ENCODE measurements around the gene NRDE2.
A peak's percentile ranks its signal among the peaks of the same experiment; 100 is the strongest.

The NRDE2 gene

DNA sequence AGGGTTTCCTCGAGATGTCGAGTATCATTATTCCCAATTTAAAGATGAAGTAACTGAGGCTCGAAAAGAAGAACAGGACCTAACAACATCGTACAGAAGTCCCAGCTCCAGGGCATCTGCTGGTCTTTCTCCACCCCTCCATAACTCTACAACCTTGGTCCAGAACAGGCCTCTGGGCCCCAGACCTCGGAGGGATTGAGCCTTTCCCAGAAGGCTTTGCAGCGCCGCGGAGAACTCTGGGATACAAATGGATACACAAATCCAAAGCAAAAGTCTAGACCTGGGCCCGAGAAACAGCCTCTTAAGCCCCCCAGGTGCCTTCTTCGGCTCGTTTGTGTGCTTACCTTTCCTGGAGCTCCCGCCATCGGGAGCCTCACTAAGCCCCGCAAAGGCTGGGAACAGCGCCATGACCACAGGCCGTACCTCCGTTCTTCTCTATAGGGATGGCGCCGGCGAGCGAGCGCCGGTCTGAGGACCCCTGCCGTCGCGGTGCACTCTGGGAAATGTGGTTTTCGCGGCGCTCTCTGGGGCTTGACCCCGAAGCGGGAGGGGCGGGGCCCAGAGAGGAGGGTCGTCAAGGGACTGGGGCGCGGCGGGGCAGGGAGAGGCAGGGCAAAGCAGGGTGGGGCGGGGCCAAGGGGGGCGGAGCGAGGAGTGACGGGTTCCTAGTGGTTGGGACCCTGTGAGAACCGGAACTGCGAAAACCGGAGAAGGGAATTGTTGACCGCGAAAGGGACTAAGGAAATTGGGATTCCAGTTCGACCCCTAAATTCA lies at the start of gene NRDE2:
Gene NRDE2 (minus strand): TSS at position 445 of the 774 bp plus-strand sequence. CDS start 37 bp downstream, at position 408.
- DNase-seq, result peak; percentile 80 to 91 (median 85)

- peak in 1 of 6 experiments; percentile 17 for DNase-seq
These were observed 49.5 kb upstream of the NRDE2 start for GRCh38 chr14:90381011-90381786.

DNA sequence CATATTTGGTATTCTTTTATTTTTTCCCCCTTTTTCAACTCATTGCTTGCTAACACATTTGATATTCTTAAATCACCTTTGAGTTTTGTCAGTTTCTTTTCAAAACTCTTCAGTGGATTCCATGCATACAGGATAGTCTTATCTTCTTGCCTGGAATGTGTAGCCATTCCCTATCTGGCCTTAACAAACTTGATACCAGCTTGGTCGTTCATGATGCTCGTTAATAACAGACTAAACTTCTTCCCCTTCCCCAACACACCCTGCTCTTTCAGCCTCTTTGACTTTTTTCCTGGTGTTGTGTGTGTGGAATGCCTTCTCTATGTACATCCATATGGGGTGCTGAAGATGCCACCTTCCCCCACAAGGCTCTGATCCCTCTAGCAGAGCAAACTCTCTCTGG lies 47.4 kb upstream of the NRDE2 start:
- no peak for DNase-seq

DNA sequence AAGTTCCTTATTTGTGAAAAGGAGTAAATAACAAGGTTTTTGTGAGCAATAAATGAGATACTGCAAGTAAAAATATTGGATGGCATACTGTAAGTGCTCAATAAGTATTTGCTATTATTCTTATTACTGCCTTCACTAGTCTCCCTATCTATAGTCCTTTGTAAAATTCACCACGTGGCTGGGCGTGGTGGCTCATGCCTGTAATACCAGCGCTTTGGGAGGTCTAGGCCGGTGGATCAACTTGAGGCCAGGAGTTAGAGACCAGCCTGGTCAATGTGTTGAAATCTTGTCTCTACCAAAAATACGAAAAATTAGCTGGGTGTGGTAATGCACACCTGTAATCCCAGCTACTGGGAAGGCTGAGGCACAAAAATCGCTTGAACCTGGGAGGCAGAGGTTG lies 46.5 kb upstream of the NRDE2 start:
- no peak for DNase-seq

DNA sequence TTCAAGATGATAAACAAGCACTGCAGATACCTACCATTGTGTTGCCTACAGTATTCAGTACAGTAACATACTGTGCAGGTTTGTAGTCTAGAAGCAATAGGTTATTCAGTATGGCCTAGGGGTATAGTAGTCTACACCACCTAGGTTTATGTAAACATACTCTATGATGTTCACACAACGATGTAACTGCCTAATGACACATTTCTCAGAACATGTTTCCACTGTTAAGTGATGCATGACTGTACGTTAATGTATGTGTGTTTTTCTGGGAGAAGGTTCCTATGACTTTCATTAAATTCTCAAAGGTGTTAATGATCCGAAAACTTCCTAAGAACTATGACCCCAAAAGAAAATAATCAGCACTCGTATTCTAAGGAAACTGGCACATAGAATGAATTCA lies 44.2 kb upstream of the NRDE2 start:
- DNase-seq, result no peak

- DNase-seq, result no peak
These were observed 43.1 kb upstream of the NRDE2 start for GRCh38 chr14:90374813-90375212.

- DNase-seq, result no peak
These were observed 42.1 kb upstream of the NRDE2 start for GRCh38 chr14:90373887-90374286.

- DNase-seq, result peak in 3 of 6 experiments; percentile 27 to 59 (median 54)
These were observed 37.4 kb upstream of the NRDE2 start for GRCh38 chr14:90368946-90369721.

- DNase-seq, result no peak
These were observed 30.8 kb upstream of the NRDE2 start for GRCh38 chr14:90362558-90362896.

- DNase-seq, result no peak
These were observed 30.3 kb upstream of the NRDE2 start for GRCh38 chr14:90361865-90362557.

DNA sequence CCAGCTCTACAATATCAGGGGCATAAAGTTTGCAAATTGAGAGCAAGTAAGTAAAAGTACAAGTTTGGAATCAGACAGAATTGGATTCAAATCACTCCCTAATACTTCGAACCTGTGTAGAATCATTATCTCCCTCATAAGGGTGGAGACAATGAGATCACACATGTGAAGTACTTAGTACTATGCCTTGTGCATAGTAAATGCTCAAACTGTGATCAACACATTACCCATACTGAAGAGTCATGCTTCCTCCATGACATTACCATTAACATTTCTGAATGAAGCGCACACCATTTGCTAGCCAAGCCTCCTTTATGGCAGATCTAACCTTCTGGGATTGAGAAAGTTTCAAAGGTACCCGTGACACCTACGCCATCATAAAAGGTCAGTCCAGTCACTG lies 26.6 kb upstream of the NRDE2 start:
- DNase-seq, result no peak

GRCh38 chr14:90356925-90357324 lies 25.2 kb upstream of the NRDE2 start:
- DNase-seq, result no peak

GRCh38 chr14:90355540-90356518 lies 24.1 kb upstream of the NRDE2 start:
- DNase-seq, result no peak

- no peak for DNase-seq
These were observed 23.0 kb upstream of the NRDE2 start for GRCh38 chr14:90354551-90355298.

GRCh38 chr14:90349739-90350138 lies 18.0 kb upstream of the NRDE2 start:
- DNase-seq, result no peak

DNA sequence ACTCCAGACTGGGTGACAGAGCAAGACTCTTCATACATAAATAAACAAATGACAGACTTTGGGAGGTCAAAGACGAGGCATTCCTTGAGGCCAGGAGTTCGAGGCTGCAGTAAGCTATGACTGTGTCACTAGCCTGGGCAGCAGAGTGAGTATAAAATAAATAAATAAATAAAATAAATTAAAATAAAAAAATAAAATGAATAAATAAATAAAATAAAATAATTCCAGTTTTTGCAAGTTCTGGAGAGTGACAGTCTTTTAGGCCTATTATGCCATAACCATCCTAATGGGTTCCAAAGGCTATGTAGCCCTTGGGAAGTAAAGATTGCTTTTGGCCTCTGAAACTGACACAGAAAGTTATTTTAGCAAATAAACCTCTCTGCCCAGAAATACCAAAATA lies 16.5 kb upstream of the NRDE2 start:
- DNase-seq, result no peak

GRCh38 chr14:90345239-90345557 lies 13.5 kb upstream of the NRDE2 start:
- DNase-seq, result no peak

DNA sequence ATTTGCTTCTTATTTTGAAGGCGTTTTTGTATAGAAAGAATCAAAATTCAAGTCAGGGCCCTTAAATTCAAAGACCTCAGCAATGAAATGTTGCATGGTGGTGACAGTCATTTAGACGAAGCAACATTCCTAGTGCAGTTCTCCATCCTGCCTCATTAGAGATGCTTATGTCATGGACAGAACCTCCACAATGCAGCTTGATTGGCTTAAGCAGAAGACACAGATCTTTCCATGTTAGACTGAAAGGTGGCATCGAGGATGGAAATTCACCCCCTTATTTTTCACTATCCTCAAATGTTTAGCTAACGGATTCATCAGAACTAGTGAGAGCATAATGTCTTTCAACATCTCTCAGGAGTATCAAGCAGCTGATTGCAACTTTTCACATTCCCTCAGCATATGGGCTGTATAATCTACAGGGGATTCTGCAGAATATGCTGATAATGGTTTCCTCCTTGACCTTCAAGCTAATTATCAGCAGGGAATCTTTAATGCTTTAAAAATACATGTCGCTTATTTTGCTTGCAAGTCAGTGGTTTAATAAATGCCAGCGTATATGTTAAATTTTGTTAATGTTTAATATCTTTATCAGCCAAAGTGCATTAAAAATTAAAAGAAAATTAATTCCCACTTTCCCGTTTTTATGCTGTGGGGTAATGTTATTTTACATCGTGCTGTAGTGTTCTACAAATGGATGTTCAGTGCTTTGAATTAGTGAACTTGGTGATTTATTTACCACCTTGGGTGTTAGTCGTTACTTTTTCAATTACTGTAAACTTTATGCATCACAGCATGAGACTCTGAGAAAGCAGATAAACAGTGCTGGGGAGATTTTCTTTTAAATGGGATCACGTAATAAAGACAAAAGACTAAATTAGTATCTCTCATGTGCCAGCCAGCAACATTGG lies 12.8 kb upstream of the NRDE2 start:
- no peak for DNase-seq

GRCh38 chr14:90342327-90342726 lies 10.6 kb upstream of the NRDE2 start:
- no peak for DNase-seq

DNA sequence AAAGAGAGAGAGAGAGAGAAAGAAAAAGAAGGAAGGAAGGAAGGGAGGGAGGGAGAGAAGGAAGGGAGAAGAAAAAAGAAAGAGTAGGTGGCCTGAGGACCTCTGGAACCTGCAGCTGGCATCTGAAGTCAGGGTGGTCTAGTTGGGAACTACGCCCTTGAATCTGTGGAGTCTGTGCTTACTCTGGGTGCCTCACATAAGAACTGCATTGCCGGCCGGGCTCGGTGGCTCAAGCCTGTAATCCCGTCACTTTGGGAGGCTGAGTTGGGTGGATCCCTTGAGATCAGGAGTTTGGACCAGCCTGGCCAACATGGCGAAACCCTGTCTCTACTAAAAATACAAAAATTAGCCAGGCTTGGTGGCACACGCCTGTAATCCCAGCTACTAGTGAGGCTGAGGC lies 10.0 kb upstream of the NRDE2 start:
- no peak for DNase-seq

Measured in stimulated activated naive CD4-positive, alpha-beta T cell (primary cell).